ENCODE data around the gene CADPS2.

GRCh38 chr7:122694697-122695096 is 191.6 kb downstream of the CADPS2 start:
- TF ChIP-seq POLR2A (IDR thresholded peaks at IDR 0.05; ENCODE audit: low read depth, low read length) (no peak), CTCF (conservative IDR thresholded peaks at IDR 0.05; ENCODE audit: low read depth, low read length) (no peak), CEBPB (IDR thresholded peaks at IDR 0.05; ENCODE audit: low read depth, low read length) (no peak)
